Neural progenitor cell (in vitro differentiated cells): ENCODE measurements around the gene NT5C2. TPM values are rescaled to one million over a fixed set of nuclear protein-coding genes. Genes with fewer than 3 reads are reported as not detected.
A peak's percentile ranks its signal among the peaks of the same experiment; 100 is the strongest.

Experiments
- DNase-seq: peaks from one replicate; pipeline ENCODE4 v3.0.0-alpha.2; 2016; ENCODE audit warnings: low spot score
- H2AFZ ChIP-seq: fragments of 200-600 bp; sonication (generic); replicated peaks from 2 replicates; pipeline ENCODE4 v1.6.1; 2016; ENCODE audit warnings: antibody characterized with exemption
- H3F3A ChIP-seq: fragments of 200-600 bp; sonication (generic); 2 replicates; pipeline ENCODE4 v1.6.1; 2016; ENCODE audit warnings: antibody characterized with exemption, low read depth
- H3K27ac ChIP-seq: fragments of 200-600 bp; sonication (generic); 2 replicates; pipeline ENCODE4 v1.5.1; 2016; ENCODE audit warnings: mild to moderate bottlenecking
- H3K27me3 ChIP-seq: fragments of 200-600 bp; sonication (generic); 2 replicates; pipeline ENCODE4 v1.6.1; 2016; ENCODE audit warnings: mild to moderate bottlenecking, moderate library complexity
- H3K36me3 ChIP-seq: fragments of 200-600 bp; sonication (generic); 2 replicates; pipeline ENCODE4 v1.5.1; 2016
- H3K4me1 ChIP-seq: fragments of 200-600 bp; sonication (generic); 2 replicates; pipeline ENCODE4 v1.6.1; 2016; ENCODE audit warnings: mixed run types
- H3K4me2 ChIP-seq: fragments of 200-600 bp; sonication (generic); 2 replicates; pipeline ENCODE4 v1.6.1; 2016
- H3K4me3 ChIP-seq: fragments of 200-600 bp; sonication (generic); 2 replicates; pipeline ENCODE4 v1.5.1; 2016
- H3K79me2 ChIP-seq: fragments of 200-600 bp; sonication (generic); 2 replicates; pipeline ENCODE4 v1.6.1; 2016; ENCODE audit warnings: low read depth
- H3K9ac ChIP-seq: fragments of 200-600 bp; sonication (generic); 2 replicates; pipeline ENCODE4 v1.6.1; 2016
- H3K9me3 ChIP-seq: fragments of 200-600 bp; sonication (generic); 2 replicates; pipeline ENCODE4 v1.5.1; 2016; ENCODE audit warnings: low read depth
- H4K20me1 ChIP-seq: fragments of 200-600 bp; sonication (generic); 2 replicates; pipeline ENCODE4 v1.6.1; 2016; ENCODE audit warnings: low read depth
- H3K27ac Mint-ChIP-seq: 3 replicates; pipeline ENCODE4 v1.8.0; 2021; ENCODE audit warnings: mixed read lengths
- H3K27me3 Mint-ChIP-seq: 2 replicates; pipeline ENCODE4 v1.8.0; 2022; ENCODE audit warnings: low read depth, mild to moderate bottlenecking, inconsistent platforms, moderate library complexity, mixed read lengths; ENCODE audit not compliant: insufficient read depth
- H3K36me3 Mint-ChIP-seq: 3 replicates; pipeline ENCODE4 v1.8.0; 2021; ENCODE audit warnings: mixed read lengths
- H3K4me1 Mint-ChIP-seq: 3 replicates; pipeline ENCODE4 v1.8.0; 2021; ENCODE audit warnings: mixed read lengths
- H3K4me3 Mint-ChIP-seq: 3 replicates; pipeline ENCODE4 v1.8.0; 2021; ENCODE audit warnings: mild to moderate bottlenecking, moderate library complexity, mixed read lengths
- H3K9me3 Mint-ChIP-seq: 3 replicates; pipeline ENCODE4 v1.8.0; 2020; ENCODE audit warnings: mixed read lengths
- CTCF ChIP-seq: fragments of 200-600 bp; sonication (generic); IDR thresholded peaks from 2 replicates; pipeline ENCODE4 v1.5.1; 2017; ENCODE audit warnings: antibody characterized with exemption, mild to moderate bottlenecking
- EZH2 ChIP-seq: fragments of 200-600 bp; sonication (generic); IDR thresholded peaks from 2 replicates; pipeline ENCODE4 v1.6.1; 2017; ENCODE audit warnings: antibody characterized with exemption, mild to moderate bottlenecking, moderate library complexity
- EZH2phosphoT487 ChIP-seq: fragments of 200-600 bp; sonication (generic); IDR thresholded peaks from 2 replicates; pipeline ENCODE4 v1.6.1; 2017; ENCODE audit warnings: antibody characterized with exemption
- total RNA-seq: library from RNA; depleted of rRNA; stranded (reverse); fragments of >200 nt; gene quantifications from 2 replicates; pipeline ENCODE4 v1.2.3, GENCODE V29; 2015; ENCODE audit warnings: low replicate concordance

The NT5C2 gene
- total RNA-seq, 1 donor from 2014 or later, result 63.6 TPM

DNA sequence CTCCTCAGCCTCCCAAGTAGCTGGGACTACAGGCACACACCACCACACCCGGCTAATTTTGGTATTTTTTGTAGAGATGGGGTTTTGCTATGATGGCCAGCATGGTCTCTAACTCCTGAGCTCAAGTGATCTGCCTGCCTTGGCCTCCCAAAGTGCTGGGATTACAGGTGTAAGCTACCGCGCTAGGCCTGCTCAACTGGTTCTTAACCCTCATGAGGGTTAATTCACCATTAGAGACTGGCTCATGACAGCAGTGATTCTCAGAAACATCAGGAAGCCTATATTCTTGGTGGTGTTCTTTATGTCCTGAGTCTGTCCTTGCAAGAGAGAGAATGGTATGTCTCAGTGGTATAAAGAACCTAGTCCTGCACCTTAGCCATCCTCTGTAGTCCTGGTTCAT lies 10.4 kb upstream of the NT5C2 start:
- peak overlapping the region; percentile 62 for H3K27ac Mint-ChIP-seq
- Histone ChIP-seq H3K79me2 (no peaks in the 10 kb centered on the region), H3K36me3 (no peaks in the 10 kb centered on the region), H3K4me1 (peaks cover 22% of the 10 kb centered on the region), H3K27ac (no peak overlapping the region), H2AFZ (no peak overlapping the region), H3K27me3 (no peaks in the 10 kb centered on the region), H3K4me3 (no peak overlapping the region), H3K9ac (no peak overlapping the region), H4K20me1 (no peaks in the 10 kb centered on the region), H3K4me2 (no peak overlapping the region), H3K9me3 (no peaks in the 10 kb centered on the region), H3F3A (peaks cover 3% of the 10 kb centered on the region)
- no peaks in the 10 kb centered on the region for H3K36me3 Mint-ChIP-seq
- DNase-seq, result no peak
- H3K4me3 Mint-ChIP-seq, result no peak overlapping the region
- peaks cover 29% of the 10 kb centered on the region for H3K4me1 Mint-ChIP-seq
- H3K9me3 Mint-ChIP-seq, result no peaks in the 10 kb centered on the region
- no peak for TF ChIP-seq CTCF
- TF ChIP-seq EZH2phosphoT487, result no peak
- no peak for TF ChIP-seq EZH2
- peaks cover 8% of the 10 kb centered on the region for H3K27me3 Mint-ChIP-seq

DNA sequence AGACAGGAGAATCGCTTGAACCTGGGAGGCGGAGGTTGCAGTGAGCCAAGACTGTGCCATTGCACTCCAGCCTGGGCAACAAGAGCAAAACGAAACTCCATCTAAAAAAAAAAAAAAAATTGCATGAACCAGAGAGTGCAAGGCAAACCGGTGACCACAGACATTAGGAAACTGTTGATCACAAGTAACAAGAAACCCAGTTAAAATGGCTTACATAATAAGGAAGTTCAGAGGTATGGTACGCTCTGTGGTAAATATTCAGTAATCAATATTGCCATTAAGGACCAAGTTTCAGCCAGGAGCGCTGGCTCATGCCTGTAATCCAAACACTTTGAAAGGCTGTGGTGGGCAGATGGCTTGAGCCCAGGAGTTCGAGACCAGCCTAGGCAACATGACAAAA lies 9.2 kb upstream of the NT5C2 start:
- TF ChIP-seq EZH2phosphoT487, result no peak
- no peak for TF ChIP-seq EZH2
- TF ChIP-seq CTCF, result no peak
- no peak overlapping the region for H2AFZ ChIP-seq
- H3K27me3 Mint-ChIP-seq, result peaks cover 8% of the 10 kb centered on the region
- H3F3A ChIP-seq, result peaks cover 3% of the 10 kb centered on the region
- no peaks in the 10 kb centered on the region for H3K9me3 Mint-ChIP-seq
- no peaks in the 10 kb centered on the region for H4K20me1 ChIP-seq
- H3K4me1 ChIP-seq, result peaks cover 21% of the 10 kb centered on the region
- no peak overlapping the region for H3K4me3 ChIP-seq
- H3K9me3 ChIP-seq, result no peaks in the 10 kb centered on the region
- H3K27me3 ChIP-seq, result no peaks in the 10 kb centered on the region
- no peak overlapping the region for H3K27ac Mint-ChIP-seq
- H3K4me3 Mint-ChIP-seq, result no peak overlapping the region
- DNase-seq, result no peak
- H3K9ac ChIP-seq, result no peak overlapping the region
- H3K27ac ChIP-seq, result no peak overlapping the region
- H3K4me1 Mint-ChIP-seq, result peaks cover 35% of the 10 kb centered on the region
- no peak overlapping the region for H3K4me2 ChIP-seq
- H3K79me2 ChIP-seq, result no peaks in the 10 kb centered on the region
- no peaks in the 10 kb centered on the region for H3K36me3 Mint-ChIP-seq
- H3K36me3 ChIP-seq, result no peaks in the 10 kb centered on the region

- Mint-ChIP-seq H3K4me3 (no peak overlapping the region), H3K27me3 (peaks cover 6% of the 10 kb centered on the region), H3K9me3 (no peaks in the 10 kb centered on the region), H3K27ac (no peak overlapping the region), H3K36me3 (no peaks in the 10 kb centered on the region), H3K4me1 (peaks cover 11% of the 10 kb centered on the region)
- H3K4me3 ChIP-seq, result no peak overlapping the region
- no peaks in the 10 kb centered on the region for H3K27me3 ChIP-seq
- DNase-seq, result no peak
- H3K4me2 ChIP-seq, result no peak overlapping the region
- H3F3A ChIP-seq, result peaks cover 3% of the 10 kb centered on the region
- peaks cover 2% of the 10 kb centered on the region for H3K4me1 ChIP-seq
- no peaks in the 10 kb centered on the region for H4K20me1 ChIP-seq
- no peak overlapping the region for H2AFZ ChIP-seq
- TF ChIP-seq EZH2phosphoT487, result no peak
- TF ChIP-seq EZH2, result no peak
- no peak for TF ChIP-seq CTCF
- no peaks in the 10 kb centered on the region for H3K9me3 ChIP-seq
- no peak overlapping the region for H3K9ac ChIP-seq
- H3K36me3 ChIP-seq, result no peaks in the 10 kb centered on the region
- H3K79me2 ChIP-seq, result no peaks in the 10 kb centered on the region
- H3K27ac ChIP-seq, result no peak overlapping the region
Measured at GRCh38 chr10:103199488-103199887, 6.4 kb upstream of the NT5C2 start.

GRCh38 chr10:103198648-103199047 lies 5.6 kb upstream of the NT5C2 start:
- Histone ChIP-seq H3K27ac (no peak overlapping the region), H3K4me1 (peaks cover 7% of the 10 kb centered on the region), H3K4me2 (no peak overlapping the region), H3K27me3 (peaks cover 6% of the 10 kb centered on the region), H3K4me3 (no peak overlapping the region), H3K9me3 (no peaks in the 10 kb centered on the region), H3K9ac (no peak overlapping the region), H3K79me2 (no peaks in the 10 kb centered on the region), H2AFZ (no peak overlapping the region), H3K36me3 (no peaks in the 10 kb centered on the region), H4K20me1 (no peaks in the 10 kb centered on the region), H3F3A (peaks cover 12% of the 10 kb centered on the region)
- Mint-ChIP-seq H3K9me3 (no peaks in the 10 kb centered on the region), H3K27ac (no peak overlapping the region), H3K27me3 (peaks cover 13% of the 10 kb centered on the region), H3K4me3 (no peak overlapping the region), H3K4me1 (peaks cover 15% of the 10 kb centered on the region), H3K36me3 (no peaks in the 10 kb centered on the region)
- TF ChIP-seq CTCF (no peak), EZH2phosphoT487 (no peak), EZH2 (no peak)
- no peak for DNase-seq
